ENCODE data around the gene SYT1.

Gene SYT1

DNA sequence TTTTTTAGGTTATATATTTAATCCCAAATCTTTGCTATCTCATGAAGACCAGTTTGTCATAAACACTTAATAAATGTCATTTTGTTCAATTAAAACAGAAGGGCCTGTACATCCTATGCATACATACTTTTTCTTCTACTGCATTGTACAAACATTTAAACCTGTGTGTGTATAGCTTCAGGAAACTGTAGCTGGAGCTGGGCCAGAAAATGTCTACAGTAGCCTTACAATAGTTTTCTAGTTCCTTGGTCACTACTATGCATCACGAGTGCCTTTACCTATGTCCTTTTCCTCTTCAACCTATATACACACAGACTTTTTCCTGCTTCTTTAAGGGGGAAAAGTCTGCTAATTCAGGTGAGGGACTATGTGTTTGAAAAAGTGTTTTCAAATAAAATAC is 523.4 kb downstream of the SYT1 start (continued):
- TF ChIP-seq, protein P1, sequence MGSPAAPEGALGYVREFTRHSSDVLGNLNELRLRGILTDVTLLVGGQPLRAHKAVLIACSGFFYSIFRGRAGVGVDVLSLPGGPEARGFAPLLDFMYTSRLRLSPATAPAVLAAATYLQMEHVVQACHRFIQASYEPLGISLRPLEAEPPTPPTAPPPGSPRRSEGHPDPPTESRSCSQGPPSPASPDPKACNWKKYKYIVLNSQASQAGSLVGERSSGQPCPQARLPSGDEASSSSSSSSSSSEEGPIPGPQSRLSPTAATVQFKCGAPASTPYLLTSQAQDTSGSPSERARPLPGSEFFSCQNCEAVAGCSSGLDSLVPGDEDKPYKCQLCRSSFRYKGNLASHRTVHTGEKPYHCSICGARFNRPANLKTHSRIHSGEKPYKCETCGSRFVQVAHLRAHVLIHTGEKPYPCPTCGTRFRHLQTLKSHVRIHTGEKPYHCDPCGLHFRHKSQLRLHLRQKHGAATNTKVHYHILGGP (tag by site-specific recombination; IDR thresholded peaks at IDR 0.05), result no peak
- TF ChIP-seq, protein P2, sequence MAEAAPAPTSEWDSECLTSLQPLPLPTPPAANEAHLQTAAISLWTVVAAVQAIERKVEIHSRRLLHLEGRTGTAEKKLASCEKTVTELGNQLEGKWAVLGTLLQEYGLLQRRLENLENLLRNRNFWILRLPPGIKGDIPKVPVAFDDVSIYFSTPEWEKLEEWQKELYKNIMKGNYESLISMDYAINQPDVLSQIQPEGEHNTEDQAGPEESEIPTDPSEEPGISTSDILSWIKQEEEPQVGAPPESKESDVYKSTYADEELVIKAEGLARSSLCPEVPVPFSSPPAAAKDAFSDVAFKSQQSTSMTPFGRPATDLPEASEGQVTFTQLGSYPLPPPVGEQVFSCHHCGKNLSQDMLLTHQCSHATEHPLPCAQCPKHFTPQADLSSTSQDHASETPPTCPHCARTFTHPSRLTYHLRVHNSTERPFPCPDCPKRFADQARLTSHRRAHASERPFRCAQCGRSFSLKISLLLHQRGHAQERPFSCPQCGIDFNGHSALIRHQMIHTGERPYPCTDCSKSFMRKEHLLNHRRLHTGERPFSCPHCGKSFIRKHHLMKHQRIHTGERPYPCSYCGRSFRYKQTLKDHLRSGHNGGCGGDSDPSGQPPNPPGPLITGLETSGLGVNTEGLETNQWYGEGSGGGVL (tag by site-specific recombination; IDR thresholded peaks at IDR 0.05), result no peak

DNA sequence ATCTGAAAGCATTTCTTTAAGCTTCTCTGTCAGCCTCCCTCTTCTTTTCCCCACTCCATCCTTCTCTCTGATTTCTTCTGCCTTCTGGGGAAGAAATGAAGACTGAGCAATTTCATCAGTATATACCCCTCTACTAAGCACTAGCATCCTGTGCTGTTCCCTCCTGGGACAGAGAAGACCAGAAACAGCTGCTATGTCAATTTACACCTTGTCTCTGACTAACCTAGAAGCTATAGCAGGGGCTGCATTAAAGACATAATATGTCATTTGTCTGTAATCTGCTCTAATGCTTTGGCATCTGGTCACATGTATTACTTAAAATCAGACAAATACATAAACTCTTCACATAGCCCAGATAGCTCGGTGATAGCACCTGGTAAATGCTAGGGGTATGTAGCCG is 529.3 kb downstream of the SYT1 start:
- no peaks in the 10 kb centered on the region for H3K36me3 ChIP-seq (ENCODE audit: control insufficient read depth in 2 of 2, insufficient read depth in 1 of 2, low read length in 2 of 2)
- H3K9me3 ChIP-seq (ENCODE audit: control insufficient read depth, insufficient read depth, low read depth, low read length), result no peaks in the 10 kb centered on the region
- CTCF ChIA-PET, result no interaction called here
- no peak for TF ChIP-seq GLI2 (tag by site-specific recombination; IDR thresholded peaks at IDR 0.05; ENCODE audit: borderline replicate concordance, low read depth)
- TF ChIP-seq, protein P3, sequence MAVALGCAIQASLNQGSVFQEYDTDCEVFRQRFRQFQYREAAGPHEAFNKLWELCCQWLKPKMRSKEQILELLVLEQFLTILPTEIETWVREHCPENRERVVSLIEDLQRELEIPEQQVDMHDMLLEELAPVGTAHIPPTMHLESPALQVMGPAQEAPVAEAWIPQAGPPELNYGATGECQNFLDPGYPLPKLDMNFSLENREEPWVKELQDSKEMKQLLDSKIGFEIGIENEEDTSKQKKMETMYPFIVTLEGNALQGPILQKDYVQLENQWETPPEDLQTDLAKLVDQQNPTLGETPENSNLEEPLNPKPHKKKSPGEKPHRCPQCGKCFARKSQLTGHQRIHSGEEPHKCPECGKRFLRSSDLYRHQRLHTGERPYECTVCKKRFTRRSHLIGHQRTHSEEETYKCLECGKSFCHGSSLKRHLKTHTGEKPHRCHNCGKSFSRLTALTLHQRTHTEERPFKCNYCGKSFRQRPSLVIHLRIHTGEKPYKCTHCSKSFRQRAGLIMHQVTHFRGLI (tag by site-specific recombination; IDR thresholded peaks at IDR 0.05), result no peak
- TF ChIP-seq MYNN (tag by site-specific recombination; IDR thresholded peaks at IDR 0.05; ENCODE audit: borderline replicate concordance), result no peak
- no peak for TF ChIP-seq HOXC10 (CRISPR knock-in tag; IDR thresholded peaks at IDR 0.05)
- TF ChIP-seq, protein P4, sequence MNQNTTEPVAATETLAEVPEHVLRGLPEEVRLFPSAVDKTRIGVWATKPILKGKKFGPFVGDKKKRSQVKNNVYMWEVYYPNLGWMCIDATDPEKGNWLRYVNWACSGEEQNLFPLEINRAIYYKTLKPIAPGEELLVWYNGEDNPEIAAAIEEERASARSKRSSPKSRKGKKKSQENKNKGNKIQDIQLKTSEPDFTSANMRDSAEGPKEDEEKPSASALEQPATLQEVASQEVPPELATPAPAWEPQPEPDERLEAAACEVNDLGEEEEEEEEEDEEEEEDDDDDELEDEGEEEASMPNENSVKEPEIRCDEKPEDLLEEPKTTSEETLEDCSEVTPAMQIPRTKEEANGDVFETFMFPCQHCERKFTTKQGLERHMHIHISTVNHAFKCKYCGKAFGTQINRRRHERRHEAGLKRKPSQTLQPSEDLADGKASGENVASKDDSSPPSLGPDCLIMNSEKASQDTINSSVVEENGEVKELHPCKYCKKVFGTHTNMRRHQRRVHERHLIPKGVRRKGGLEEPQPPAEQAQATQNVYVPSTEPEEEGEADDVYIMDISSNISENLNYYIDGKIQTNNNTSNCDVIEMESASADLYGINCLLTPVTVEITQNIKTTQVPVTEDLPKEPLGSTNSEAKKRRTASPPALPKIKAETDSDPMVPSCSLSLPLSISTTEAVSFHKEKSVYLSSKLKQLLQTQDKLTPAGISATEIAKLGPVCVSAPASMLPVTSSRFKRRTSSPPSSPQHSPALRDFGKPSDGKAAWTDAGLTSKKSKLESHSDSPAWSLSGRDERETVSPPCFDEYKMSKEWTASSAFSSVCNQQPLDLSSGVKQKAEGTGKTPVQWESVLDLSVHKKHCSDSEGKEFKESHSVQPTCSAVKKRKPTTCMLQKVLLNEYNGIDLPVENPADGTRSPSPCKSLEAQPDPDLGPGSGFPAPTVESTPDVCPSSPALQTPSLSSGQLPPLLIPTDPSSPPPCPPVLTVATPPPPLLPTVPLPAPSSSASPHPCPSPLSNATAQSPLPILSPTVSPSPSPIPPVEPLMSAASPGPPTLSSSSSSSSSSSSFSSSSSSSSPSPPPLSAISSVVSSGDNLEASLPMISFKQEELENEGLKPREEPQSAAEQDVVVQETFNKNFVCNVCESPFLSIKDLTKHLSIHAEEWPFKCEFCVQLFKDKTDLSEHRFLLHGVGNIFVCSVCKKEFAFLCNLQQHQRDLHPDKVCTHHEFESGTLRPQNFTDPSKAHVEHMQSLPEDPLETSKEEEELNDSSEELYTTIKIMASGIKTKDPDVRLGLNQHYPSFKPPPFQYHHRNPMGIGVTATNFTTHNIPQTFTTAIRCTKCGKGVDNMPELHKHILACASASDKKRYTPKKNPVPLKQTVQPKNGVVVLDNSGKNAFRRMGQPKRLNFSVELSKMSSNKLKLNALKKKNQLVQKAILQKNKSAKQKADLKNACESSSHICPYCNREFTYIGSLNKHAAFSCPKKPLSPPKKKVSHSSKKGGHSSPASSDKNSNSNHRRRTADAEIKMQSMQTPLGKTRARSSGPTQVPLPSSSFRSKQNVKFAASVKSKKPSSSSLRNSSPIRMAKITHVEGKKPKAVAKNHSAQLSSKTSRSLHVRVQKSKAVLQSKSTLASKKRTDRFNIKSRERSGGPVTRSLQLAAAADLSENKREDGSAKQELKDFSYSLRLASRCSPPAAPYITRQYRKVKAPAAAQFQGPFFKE (tag by site-specific recombination; IDR thresholded peaks at IDR 0.05; ENCODE audit: borderline replicate concordance), result no peak
- TF ChIP-seq, protein P5, sequence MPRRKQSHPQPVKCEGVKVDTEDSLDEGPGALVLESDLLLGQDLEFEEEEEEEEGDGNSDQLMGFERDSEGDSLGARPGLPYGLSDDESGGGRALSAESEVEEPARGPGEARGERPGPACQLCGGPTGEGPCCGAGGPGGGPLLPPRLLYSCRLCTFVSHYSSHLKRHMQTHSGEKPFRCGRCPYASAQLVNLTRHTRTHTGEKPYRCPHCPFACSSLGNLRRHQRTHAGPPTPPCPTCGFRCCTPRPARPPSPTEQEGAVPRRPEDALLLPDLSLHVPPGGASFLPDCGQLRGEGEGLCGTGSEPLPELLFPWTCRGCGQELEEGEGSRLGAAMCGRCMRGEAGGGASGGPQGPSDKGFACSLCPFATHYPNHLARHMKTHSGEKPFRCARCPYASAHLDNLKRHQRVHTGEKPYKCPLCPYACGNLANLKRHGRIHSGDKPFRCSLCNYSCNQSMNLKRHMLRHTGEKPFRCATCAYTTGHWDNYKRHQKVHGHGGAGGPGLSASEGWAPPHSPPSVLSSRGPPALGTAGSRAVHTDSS (tag by site-specific recombination; IDR thresholded peaks at IDR 0.05), result no peak
- no peak for TF ChIP-seq ZNF558 (tag by site-specific recombination; IDR thresholded peaks at IDR 0.05)
- TF ChIP-seq ZNF138 (tag by site-specific recombination; IDR thresholded peaks at IDR 0.05; ENCODE audit: borderline replicate concordance), result no peak
- no peak overlapping the region for H3K27ac ChIP-seq (ENCODE audit: extremely low read depth, low read depth, low read length)
- no peak overlapping the region for H3K4me3 ChIP-seq (ENCODE audit: low read depth, low read length)
- POLR2A ChIA-PET, result no interaction called here
- no peaks in the 10 kb centered on the region for H3K4me1 ChIP-seq (ENCODE audit: control insufficient read depth, insufficient read depth, low read length)

DNA sequence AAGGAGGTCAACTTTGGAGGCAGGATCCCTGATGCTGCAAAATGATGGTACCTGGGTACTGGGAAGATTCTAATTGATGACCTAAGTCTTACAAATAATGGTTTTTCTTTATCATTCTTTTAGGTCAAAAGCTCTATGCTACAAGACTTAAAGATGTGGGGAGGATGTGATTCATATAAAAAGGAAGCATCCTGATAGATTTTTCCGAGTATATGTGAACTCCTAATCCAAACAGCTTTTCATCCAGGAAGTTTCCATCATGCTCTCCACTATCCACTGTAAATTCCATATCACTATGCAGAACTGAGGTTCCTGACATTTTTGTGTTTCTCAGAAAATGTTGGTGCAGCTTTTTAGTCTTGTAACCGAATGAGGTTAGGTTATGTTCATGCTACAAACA is 533.0 kb downstream of the SYT1 start:
- ChIA-PET POLR2A (no interaction called here), CTCF (interaction anchor here (1.2 kb wide), 1 partner anchor 10 kb away, joined by 6 read pairs; no protein-coding TSS in a partner anchor)
- Histone ChIP-seq H3K9me3 (ENCODE audit: control insufficient read depth, insufficient read depth, low read depth, low read length) (no peaks in the 10 kb centered on the region), H3K4me3 (ENCODE audit: low read depth, low read length) (no peak overlapping the region), H3K36me3 (ENCODE audit: control insufficient read depth in 2 of 2, insufficient read depth in 1 of 2, low read length in 2 of 2) (no peaks in the 10 kb centered on the region), H3K4me1 (ENCODE audit: control insufficient read depth, insufficient read depth, low read length) (no peaks in the 10 kb centered on the region), H3K27ac (ENCODE audit: extremely low read depth, low read depth, low read length) (no peak overlapping the region)
- TF ChIP-seq, protein P4 (tag by site-specific recombination; IDR thresholded peaks at IDR 0.05; ENCODE audit: borderline replicate concordance), result no peak
- TF ChIP-seq ZNF555 (tag by site-specific recombination; conservative IDR thresholded peaks at IDR 0.05) (no peak), ZNF514 (tag by site-specific recombination; IDR thresholded peaks at IDR 0.05) (no peak), MYNN (tag by site-specific recombination; IDR thresholded peaks at IDR 0.05; ENCODE audit: borderline replicate concordance) (no peak), ZNF777 (tag by site-specific recombination; IDR thresholded peaks at IDR 0.05; ENCODE audit: borderline replicate concordance) (no peak)

All from HEK293 (cell line).